Activated CD8-positive, alpha-beta T cell treated with anti-CD3 and anti-CD28 coated beads, Interleukin-2, amount 10 ng/mL, durations not matched to agents 7 days and 5 days (primary cell): ENCODE results near the gene ACTL7A. TPM values are rescaled to one million over a fixed set of nuclear protein-coding genes. Genes with fewer than 3 reads are reported as not detected.

Source experiments
- ATAC-seq: fragments of 150-1000 bp; cut with Tn5 transposase; one replicate; pipeline ENCODE4 v1.10.0; 2021; ENCODE audit warnings: moderate library complexity
- CTCF ChIA-PET: fragments of 350-600 bp; sonication (Branson Sonifier 250); formaldehyde crosslinking; loops from one replicate; lab custom pipeline; 2021; ENCODE audit warnings: antibody characterized with exemption; lab: Charles Lee
- POLR2A ChIA-PET: fragments of 350-600 bp; sonication (Branson Sonifier 250); formaldehyde crosslinking; loops from one replicate; lab custom pipeline; 2021; ENCODE audit warnings: antibody characterized with exemption; lab: Charles Lee
- DNase-seq: peaks from one replicate; pipeline ENCODE4 v3.0.0-alpha.2; 2020
- H3K27ac Mint-ChIP-seq: one replicate; pipeline ENCODE4 v1.8.0; 2021; ENCODE audit warnings: mild to moderate bottlenecking, mixed read lengths
- H3K27me3 Mint-ChIP-seq: one replicate; pipeline ENCODE4 v1.8.0; 2021; ENCODE audit warnings: low read depth, mixed read lengths
- H3K36me3 Mint-ChIP-seq: one replicate; pipeline ENCODE4 v1.8.0; 2021; ENCODE audit warnings: low read depth, mixed read lengths
- H3K4me1 Mint-ChIP-seq: one replicate; pipeline ENCODE4 v1.8.0; 2021; ENCODE audit warnings: low read depth, mixed read lengths
- H3K4me3 Mint-ChIP-seq: one replicate; pipeline ENCODE4 v1.8.0; 2021; ENCODE audit warnings: mild to moderate bottlenecking, mixed read lengths
- H3K9me3 Mint-ChIP-seq: one replicate; pipeline ENCODE4 v1.8.0; 2022; ENCODE audit warnings: mixed read lengths; ENCODE audit not compliant: insufficient read depth
- total RNA-seq, 2 experiments: library from RNA; stranded (reverse); gene quantifications; one replicate each; pipeline ENCODE4 v1.2.3, GENCODE V29; 2021

Gene ACTL7A
- total RNA-seq, 2 experiments from 2014 or later, result not detected

DNA sequence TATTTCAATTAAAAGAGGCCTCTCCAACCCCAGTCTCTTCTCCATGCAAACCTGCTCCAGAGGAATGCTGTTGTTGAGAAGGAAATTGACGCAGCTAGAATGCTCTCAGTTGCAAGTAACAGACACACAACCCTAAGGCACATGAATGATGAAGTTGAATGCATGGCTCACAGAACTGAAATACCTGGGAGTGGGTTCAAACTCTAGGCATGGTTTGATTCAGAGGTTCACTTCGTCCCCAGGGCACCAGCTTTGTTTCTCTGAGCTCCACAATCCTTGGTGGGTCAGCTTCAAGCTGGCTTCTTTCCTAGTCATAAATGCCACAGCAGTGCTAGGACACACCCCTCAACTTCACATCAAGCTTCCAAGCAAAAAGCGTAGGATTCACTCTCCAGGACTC, 10.9 kb upstream of the ACTL7A start:
- Mint-ChIP-seq H3K4me1 (no peaks in the 10 kb centered on the region), H3K36me3 (no peaks in the 10 kb centered on the region), H3K4me3 (no peak overlapping the region), H3K27ac (no peak overlapping the region), H3K27me3 (no peaks in the 10 kb centered on the region), H3K9me3 (no peaks in the 10 kb centered on the region)
- no peak for DNase-seq
- CTCF ChIA-PET, result interaction anchor here (0.8 kb wide), 1 partner anchor 96 kb away, joined by 3 read pairs; no protein-coding TSS in a partner anchor
- POLR2A ChIA-PET, result no interaction called here
- no peak for ATAC-seq

DNA sequence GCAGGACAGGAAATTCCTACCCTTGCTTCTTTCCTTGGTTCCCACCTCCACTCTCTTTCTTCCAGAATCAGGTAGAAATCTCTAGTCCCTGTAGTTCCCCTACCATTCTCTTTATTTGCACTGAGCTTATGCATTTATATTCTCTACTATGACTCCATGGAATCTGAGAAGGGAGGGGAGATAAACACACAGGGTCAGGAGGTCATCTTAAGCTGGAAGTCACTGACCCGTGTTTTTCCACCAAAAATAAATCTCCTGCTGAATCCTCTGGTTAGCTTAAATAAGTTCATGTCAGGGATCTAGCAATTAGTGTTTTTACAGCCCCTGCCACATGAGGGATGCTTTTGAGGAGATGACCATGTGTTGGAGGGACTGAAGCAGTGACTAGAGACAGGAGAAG, 10.0 kb upstream of the ACTL7A start:
- H3K4me1 Mint-ChIP-seq, result no peaks in the 10 kb centered on the region
- no peaks in the 10 kb centered on the region for H3K27me3 Mint-ChIP-seq
- POLR2A ChIA-PET, result no interaction called here
- no peaks in the 10 kb centered on the region for H3K9me3 Mint-ChIP-seq
- no peak overlapping the region for H3K4me3 Mint-ChIP-seq
- ATAC-seq (no peak), DNase-seq (no peak)
- CTCF ChIA-PET, result no interaction called here
- H3K27ac Mint-ChIP-seq, result no peak overlapping the region
- H3K36me3 Mint-ChIP-seq, result no peaks in the 10 kb centered on the region

DNA sequence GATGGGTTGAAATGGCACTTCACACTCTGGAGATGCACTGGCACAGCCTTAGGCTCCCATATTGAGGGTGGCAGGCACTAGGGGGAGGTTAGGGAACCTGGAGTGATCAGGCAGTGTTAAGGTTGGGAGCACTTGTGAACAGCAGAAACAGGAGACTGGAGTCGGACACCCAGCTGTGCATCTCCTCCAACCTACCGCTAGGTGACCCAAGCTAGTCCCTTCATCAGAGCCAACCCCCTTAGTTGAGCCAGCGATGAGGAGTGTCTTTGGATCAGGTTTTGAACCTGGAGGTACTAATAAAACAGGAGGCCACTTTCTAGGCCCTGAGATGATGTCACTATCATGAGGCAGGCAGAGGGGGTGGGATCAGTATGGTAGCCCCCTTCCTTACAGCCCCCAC, 8.0 kb upstream of the ACTL7A start:
- Mint-ChIP-seq H3K36me3 (no peaks in the 10 kb centered on the region), H3K9me3 (no peaks in the 10 kb centered on the region), H3K27ac (no peak overlapping the region), H3K27me3 (no peaks in the 10 kb centered on the region), H3K4me3 (no peak overlapping the region), H3K4me1 (no peaks in the 10 kb centered on the region)
- ChIA-PET POLR2A (no interaction called here), CTCF (no interaction called here)
- DNase-seq (no peak), ATAC-seq (no peak)

DNA sequence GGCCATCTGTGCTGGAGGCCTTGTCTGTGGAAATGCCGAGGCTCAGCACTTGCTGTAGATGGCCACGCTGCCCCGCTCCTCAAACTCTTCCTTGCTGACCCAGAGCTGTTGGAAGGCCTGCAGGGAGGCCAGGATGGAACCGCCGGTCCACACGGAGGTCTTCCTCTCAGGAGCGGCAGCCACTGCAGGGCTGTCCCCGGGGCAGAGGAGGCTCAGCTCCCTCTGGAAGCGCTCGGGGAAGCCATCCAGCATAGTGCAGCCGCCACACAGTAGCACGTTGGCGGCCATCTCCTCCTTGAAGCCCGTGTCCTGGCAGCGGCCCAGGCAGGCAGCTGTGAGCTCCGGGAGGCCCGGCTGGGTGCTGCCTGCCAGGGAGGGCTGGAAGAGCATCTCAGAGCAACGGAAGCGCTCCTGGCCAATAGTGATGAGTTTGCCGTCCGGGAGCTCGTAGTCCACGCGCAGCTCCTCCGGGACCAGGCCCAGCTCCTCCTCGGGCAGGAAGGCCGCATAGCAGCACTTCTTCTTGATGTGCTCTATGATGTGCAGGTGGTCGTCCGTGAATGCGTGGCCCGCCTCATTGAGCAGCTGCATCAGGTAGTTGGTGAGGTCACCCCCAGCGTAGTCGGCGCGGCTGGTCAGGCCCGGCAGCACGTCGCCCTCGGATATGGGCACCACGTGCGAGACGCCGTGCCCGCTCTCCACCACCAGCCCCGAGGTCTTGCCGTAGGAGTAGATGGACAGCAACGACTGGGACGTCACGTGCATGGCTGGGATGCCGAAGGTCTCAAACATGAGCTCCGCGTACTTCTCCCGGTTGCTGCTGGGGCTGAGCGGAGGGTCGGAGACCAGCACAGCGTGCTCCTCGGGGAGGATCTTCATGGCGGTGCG, 7.2 kb upstream of the ACTL7A start:
- no peak overlapping the region for H3K27ac Mint-ChIP-seq
- POLR2A ChIA-PET, result no interaction called here
- no peaks in the 10 kb centered on the region for H3K9me3 Mint-ChIP-seq
- no peaks in the 10 kb centered on the region for H3K36me3 Mint-ChIP-seq
- CTCF ChIA-PET, result no interaction called here
- H3K4me3 Mint-ChIP-seq, result no peak overlapping the region
- no peak for ATAC-seq
- no peak for DNase-seq
- no peaks in the 10 kb centered on the region for H3K27me3 Mint-ChIP-seq
- H3K4me1 Mint-ChIP-seq, result no peaks in the 10 kb centered on the region

DNA sequence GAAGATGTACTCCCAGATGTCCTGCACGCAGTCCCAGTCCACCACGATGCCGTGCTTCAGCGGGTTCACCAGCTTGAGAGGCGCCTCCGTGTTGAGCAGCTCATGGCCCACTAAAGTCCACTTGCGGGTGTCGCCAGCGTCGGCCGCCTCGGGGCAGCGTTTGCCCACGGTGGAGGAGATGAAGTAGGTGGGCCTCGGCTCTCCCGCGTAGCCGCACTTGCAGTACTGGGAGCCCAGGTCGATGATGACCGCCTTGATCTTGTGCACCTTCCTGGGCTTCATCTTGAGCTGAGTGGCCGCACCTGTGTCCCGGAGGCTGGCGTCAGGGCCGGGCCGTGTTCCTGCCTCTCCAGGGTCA, 6.6 kb upstream of the ACTL7A start:
- Mint-ChIP-seq H3K4me1 (no peaks in the 10 kb centered on the region), H3K4me3 (no peak overlapping the region), H3K27ac (no peak overlapping the region), H3K27me3 (no peaks in the 10 kb centered on the region), H3K9me3 (no peaks in the 10 kb centered on the region), H3K36me3 (no peaks in the 10 kb centered on the region)
- DNase-seq (no peak), ATAC-seq (no peak)
- ChIA-PET CTCF (no interaction called here), POLR2A (no interaction called here)

DNA sequence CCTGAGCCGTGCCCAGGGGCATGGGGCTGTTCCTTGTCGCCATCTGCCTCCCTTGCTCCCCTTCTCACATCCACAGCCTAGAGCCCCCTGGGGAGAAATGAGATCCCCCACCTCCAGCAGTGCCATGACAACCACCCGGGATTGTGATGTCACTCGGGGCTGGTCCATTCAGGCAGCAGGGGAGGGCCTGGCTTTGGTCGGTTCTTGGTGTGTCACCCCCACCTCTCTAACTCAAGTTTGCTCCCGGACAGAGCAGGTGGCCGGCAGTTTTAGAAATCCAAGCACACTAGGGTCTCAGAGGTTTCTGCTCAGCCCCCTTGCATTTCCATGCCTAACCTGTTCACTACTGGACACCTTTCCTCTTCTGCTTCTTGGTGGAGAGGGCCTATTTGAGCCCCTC, 6.2 kb upstream of the ACTL7A start, which contains the start of gene ACTL7B:
TSS of gene ACTL7B (minus strand) at position 99 of the 400 bp plus-strand sequence. CDS start at position 43, 56 bp downstream.
- no peaks in the 10 kb centered on the region for H3K4me1 Mint-ChIP-seq
- POLR2A ChIA-PET, result no interaction called here
- H3K4me3 Mint-ChIP-seq, result no peak within 1 kb of the TSS
- DNase-seq (no peak), ATAC-seq (no peak)
- CTCF ChIA-PET, result no interaction called here
- H3K36me3 Mint-ChIP-seq, result no peaks in the 10 kb centered on the region
- H3K27me3 Mint-ChIP-seq, result no peaks in the 10 kb centered on the region
- no peaks in the 10 kb centered on the region for H3K9me3 Mint-ChIP-seq
- no peak within 1 kb of the TSS for H3K27ac Mint-ChIP-seq

DNA sequence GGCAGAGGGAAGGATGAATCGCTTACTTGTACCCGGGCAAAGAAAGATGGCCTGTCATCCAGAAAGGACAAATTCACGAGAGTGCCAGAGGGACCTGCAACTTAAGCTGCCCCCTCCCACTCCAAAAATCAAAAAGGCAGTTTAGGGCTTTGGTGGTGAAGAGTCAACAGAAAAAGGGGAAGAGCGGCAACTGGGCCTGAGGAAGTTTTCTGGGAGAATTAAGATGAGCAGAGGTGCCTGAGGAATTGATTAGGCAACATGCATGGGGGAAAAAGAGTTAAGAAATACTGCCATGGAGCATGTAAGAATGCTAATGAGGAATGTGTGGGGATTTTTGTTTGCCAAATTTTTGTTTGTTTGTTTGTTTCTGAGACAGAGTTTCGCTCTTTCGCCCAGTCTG, 4.5 kb upstream of the ACTL7A start:
- Mint-ChIP-seq H3K9me3 (no peaks in the 10 kb centered on the region), H3K27me3 (no peaks in the 10 kb centered on the region), H3K4me1 (no peaks in the 10 kb centered on the region), H3K27ac (no peak overlapping the region), H3K36me3 (no peaks in the 10 kb centered on the region), H3K4me3 (no peak overlapping the region)
- ATAC-seq, result no peak
- DNase-seq, result no peak
- ChIA-PET CTCF (no interaction called here), POLR2A (no interaction called here)

DNA sequence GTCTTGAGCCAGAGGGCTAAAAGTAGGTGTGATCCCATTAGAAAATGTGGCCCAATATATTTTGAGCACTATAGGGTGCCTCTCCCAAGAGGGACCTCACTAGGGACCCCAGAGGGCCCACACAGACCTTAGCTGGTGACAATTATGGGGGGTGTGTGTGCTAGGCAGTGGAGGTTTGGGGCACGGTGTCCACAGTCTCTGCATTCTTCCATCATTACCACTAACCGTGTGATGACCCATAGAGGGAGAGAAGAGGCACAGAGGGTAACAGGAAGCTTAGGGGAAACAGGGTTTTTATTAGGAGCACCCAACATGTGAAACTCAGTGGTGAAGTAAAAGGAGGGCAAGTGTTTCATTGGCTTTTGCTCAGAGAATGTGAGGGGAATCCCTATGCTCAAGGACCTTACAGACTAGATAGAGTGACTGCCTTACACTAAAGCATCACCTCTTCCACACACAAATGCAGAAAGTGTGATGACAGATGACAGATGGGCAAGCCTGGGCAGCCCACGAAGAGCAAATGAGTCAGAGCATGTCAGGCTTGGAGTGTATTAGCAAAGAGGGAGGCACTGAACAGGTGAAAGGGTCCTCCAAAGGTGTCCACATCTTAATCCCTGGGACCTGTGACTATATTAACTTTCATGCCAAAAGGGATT, 2.5 kb upstream of the ACTL7A start:
- no peaks in the 10 kb centered on the region for H3K9me3 Mint-ChIP-seq
- H3K36me3 Mint-ChIP-seq, result no peaks in the 10 kb centered on the region
- DNase-seq, result no peak
- no peak overlapping the region for H3K4me3 Mint-ChIP-seq
- no peaks in the 10 kb centered on the region for H3K27me3 Mint-ChIP-seq
- ChIA-PET CTCF (no interaction called here), POLR2A (interaction anchor here (0.8 kb wide), 1 partner anchor 19 kb away, joined by 3 read pairs; no protein-coding TSS in a partner anchor)
- no peak for ATAC-seq
- H3K4me1 Mint-ChIP-seq, result no peaks in the 10 kb centered on the region
- H3K27ac Mint-ChIP-seq, result no peak overlapping the region

DNA sequence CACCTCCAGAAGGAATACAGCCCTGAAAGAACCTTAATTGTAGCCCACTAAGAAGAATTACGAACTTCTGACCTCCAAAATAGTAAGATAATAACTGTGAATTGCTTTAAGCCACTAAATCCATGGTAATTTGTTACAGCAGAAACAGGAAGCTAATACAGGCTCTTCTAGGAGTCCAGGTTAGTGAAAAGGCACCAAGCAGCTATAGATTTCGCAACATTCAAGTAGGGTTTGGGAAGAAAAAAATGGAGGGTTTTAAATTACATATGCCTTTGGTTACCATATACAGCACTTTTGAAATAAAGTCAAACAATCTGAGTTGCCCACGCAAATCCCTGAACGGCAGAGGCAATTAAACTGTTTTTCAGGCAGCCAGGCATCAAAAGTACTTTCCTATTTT, 1.7 kb upstream of the ACTL7A start:
- no peak for DNase-seq
- Mint-ChIP-seq H3K9me3 (no peaks in the 10 kb centered on the region), H3K27ac (no peak overlapping the region), H3K4me3 (no peak overlapping the region), H3K27me3 (no peaks in the 10 kb centered on the region), H3K36me3 (no peaks in the 10 kb centered on the region), H3K4me1 (no peaks in the 10 kb centered on the region)
- ATAC-seq, result no peak
- CTCF ChIA-PET, result no interaction called here
- POLR2A ChIA-PET, result interaction anchor here (0.8 kb wide), 1 partner anchor 18 kb away, joined by 3 read pairs; no protein-coding TSS in a partner anchor

DNA sequence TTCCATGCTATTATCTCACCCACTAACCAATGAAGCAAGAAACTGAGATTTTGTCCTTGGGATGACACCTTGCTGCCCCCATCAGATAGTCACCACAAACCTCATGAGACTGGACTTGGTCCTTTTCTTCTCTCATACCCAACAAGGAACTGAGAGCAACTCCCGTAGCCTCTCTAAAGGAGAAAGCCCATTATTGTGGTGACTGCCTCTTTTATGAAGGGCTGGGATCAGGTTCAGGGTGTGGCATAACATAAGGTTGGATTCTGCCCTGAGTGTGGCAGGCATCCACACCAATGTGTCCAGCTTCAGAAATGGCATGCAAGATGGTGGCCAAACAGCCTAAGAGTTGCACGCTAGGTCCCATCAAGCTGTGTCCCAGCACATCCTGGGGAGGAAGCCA, 1.3 kb upstream of the ACTL7A start:
- Mint-ChIP-seq H3K4me3 (no peak overlapping the region), H3K4me1 (no peaks in the 10 kb centered on the region), H3K27ac (no peak overlapping the region), H3K36me3 (no peaks in the 10 kb centered on the region), H3K27me3 (no peaks in the 10 kb centered on the region), H3K9me3 (no peaks in the 10 kb centered on the region)
- DNase-seq (no peak), ATAC-seq (no peak)
- ChIA-PET CTCF (no interaction called here), POLR2A (interaction anchor here (0.6 kb wide), 1 partner anchor 156 kb away, joined by 4 read pairs; no protein-coding TSS in a partner anchor)

DNA sequence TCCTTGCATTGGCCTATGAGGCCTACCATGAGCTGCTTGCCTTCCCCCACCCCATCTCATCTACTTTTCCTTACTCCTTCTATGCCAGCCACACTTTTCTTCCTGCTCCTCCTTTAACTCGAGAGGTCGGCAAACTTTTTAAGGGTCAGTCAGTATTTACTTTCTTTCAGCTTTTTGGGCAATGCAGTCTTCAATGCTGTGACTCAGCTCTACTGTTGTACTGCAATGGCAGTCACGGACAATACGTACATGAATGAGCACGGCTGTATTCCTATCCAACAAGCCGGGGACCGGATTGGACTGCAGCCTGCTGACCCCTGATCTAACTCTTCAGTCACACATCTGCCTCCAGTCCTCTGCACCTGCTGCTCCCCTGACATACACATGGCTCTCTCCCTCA, 602 bp upstream of the ACTL7A start:
- Mint-ChIP-seq H3K4me1 (no peaks in the 10 kb centered on the region), H3K4me3 (no peak overlapping the region), H3K27me3 (no peaks in the 10 kb centered on the region), H3K9me3 (no peaks in the 10 kb centered on the region), H3K36me3 (peaks cover 3% of the 10 kb centered on the region), H3K27ac (no peak overlapping the region)
- ChIA-PET POLR2A (interaction anchor here (0.6 kb wide), 1 partner anchor 155 kb away, joined by 4 read pairs; no protein-coding TSS in a partner anchor), CTCF (no interaction called here)
- no peak for DNase-seq
- no peak for ATAC-seq

DNA sequence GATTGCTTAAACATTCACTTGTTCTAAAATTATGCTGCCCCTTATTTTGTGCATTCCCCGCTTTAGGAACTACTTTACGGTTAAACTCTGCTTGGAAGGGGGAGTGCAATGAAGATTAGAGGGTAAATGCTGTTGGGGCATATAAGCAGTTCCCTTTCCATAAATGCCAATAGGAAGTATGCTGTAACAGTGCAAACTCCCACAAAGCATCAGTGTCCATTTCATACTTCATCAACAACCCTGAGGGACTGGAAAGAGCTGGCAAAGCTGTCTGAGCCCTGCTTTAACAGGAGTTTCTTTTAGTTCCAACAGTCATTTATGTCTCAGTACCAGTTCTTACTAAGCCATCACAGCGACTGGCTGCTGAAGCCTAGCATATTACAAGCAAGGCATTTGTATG, 1.8 kb downstream of the ACTL7A start:
- no peaks in the 10 kb centered on the region for H3K9me3 Mint-ChIP-seq
- no peak for DNase-seq
- H3K27me3 Mint-ChIP-seq, result no peaks in the 10 kb centered on the region
- CTCF ChIA-PET, result no interaction called here
- POLR2A ChIA-PET, result no interaction called here
- peaks cover 14% of the 10 kb centered on the region for H3K36me3 Mint-ChIP-seq
- ATAC-seq, result no peak
- H3K4me1 Mint-ChIP-seq, result no peaks in the 10 kb centered on the region
- no peak overlapping the region for H3K4me3 Mint-ChIP-seq
- H3K27ac Mint-ChIP-seq, result no peak overlapping the region
